ENCODE results near the gene MACROD2.
"Not testable (repeated sequence)": the region's sequence is repeated elsewhere in the genome, so short reads cannot be mapped to it uniquely, and the experiment has no call there.

Gene MACROD2

DNA sequence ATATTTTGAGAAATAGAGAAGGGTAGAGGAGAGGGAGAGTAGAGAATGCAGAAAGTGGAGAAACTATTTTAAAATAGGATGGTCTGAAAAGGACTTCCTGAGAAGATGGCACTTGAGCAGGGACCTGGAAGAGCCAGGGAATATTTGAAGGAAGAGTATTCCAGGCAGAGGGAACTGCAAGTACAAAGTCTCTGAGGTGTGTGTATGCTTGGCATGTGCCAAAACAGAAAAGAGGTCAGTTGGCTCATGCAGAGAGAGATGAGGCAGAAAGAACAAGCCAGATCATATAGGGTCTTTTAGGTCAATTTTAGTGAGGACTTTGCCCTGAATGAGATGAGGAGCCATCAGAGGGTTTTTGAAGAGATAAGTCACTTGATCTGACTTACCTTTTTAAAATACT is 196.2 kb downstream of the MACROD2 start:
- DNase-seq (ENCODE audit: low read depth, low spot score) = no peak

DNA sequence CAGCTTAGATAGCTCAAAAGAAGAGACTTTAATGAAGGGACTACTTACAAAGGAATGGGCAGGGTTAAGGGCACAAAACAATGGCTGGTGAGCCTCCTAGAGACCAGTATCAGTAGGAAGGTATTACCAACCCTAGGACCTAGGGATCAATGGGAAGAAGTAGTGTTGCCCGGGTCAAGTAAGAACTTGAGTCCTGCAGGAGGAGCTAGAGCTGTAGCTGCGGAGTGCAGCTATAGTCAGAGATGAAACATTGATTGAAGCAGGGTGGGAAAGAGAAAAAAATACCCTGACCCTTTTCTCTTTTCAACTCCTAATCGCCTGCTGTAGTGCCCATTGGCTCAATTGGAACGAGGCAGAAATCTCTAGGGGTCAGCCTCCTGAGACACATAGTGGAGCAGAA is 198.1 kb downstream of the MACROD2 start:
- DNase-seq (ENCODE audit: low read depth, low spot score) = no peak

DNA sequence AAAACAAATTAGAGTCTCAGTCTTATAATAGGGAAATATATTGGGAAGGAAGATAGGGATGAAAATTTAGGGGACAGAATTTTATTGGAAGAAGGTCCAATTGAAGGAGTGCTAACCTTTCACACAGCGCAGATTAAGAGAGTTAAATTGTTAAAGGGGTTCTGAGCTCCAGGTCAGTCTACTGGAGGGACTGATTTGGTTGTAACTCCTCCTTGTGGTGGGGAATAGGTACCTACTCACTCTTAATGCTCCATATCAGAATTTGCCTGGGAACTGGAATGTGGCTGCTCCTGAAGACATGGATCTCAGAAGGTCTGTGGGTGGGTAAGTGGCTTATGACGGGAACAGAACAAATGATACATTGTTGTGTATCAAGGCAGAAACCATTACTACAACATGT is 198.6 kb downstream of the MACROD2 start:
- DNase-seq (ENCODE audit: low read depth, low spot score) = no peak

DNA sequence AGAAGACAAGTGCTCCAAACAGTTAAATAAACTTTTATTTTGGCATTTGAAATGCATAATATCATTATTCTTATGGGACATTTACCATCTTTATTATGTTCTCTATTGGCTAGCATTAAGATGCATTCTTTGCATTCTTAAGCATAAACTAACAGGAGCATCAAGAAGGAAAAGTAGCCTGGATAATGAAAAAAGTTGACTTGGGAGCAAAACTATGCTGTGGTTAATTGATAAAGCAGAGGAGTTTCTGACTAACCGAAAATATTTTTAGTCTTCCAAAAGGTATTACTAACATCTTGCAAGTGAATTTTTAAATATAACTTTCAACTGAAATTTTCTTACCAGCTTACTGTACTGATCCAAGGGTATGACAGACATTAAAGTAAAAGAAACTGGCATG is 201.8 kb downstream of the MACROD2 start:
- no peak for DNase-seq (ENCODE audit: low read depth, low spot score)

DNA sequence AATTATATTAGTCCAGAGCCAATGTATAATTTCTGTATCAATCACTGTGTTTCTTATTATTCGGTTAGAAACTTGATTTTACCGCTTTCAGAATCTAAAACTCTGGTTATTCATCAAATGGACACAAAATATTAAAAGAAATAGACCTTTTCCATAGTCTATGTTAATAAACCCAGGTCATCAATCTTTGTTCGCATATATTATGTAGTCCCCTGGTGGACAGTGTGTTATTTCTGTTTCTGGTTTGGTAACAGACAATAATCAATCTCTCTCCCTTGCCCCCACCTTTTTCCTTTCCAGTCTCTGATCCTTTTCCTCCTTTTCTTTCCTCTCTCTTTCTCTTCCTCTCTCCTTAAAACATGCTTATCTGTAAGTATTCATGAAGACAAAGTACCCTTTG is 203.1 kb downstream of the MACROD2 start:
- no peak for DNase-seq (ENCODE audit: low read depth, low spot score)

DNA sequence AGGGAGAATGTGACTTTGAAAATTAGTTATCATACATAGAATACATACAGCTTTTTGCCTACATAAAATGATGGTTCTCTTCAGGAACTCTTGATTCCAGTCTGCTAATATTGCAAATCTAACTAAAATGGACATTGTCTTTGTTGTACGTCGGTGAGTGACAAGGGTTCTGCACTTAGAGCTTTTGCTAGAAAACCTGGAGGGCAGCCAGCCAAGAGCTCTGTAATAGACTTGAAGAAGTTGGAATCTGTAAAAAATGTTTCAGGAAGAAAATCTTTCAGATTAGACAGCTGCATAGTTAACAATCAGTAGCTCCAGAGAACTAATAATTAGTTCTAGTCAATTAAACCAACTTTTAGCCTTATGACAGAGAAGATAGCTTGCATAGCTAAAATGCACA is 203.8 kb downstream of the MACROD2 start:
- DNase-seq (ENCODE audit: low read depth, low spot score) = no peak

DNA sequence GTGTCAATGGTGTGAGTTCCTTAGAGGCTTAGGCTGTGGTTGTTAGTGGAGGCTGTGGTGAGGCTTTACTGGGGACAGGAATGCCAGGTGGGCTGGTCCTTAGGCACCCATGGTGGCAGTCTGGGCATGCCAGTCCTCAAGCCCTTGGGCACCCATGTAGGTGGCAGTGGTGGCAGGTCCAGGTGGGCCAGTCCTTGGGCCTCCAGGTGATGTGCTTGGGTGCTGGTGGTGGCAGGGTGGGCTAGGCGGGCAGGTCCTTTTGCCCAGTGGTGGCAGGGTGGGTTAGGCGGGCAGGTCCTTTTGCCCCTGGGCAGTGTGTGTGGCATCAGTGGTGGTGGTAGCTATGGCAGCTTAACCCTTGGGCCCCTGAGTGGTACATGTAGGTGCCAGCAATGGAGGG is 208.3 kb downstream of the MACROD2 start:
- no peak for DNase-seq (ENCODE audit: low read depth, low spot score)

DNA sequence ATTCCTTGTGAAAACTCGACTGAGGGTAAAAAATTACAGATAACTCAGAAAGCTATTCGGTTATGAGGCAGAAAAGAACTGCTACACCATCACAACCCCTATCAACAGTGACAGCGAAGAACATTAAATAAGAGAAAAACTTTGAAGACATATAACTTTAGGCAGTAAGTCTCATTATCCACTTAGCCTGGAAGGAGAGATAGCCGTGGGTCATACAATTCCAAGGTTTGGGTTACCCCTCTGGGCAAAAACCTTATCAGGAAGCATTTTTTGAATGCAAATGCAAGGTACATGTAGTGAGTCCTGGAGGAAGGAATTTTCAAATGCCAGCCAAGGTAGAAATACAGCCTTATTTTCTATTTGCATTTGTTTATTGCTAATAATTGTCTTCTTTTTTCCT is 212.3 kb downstream of the MACROD2 start:
- no peak for DNase-seq (ENCODE audit: low read depth, low spot score)

DNA sequence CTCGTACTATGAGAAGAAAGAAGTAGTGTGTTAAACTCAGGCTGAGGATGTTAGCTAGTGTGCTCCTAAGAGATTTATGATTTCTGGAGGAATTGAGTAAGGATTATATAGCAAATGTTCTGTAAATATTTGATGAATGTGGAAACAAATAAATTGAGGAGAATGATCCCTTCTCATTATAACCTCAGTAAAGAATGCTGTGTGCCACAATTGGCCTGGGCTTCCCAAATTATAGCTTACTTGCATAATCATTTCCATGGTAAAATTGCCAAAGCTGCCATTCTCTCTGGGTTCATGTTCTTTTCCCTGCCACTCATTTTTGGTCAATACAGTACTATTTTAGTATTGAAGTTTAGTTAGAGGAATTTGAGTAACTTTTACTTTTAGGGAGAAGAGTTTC is 213.6 kb downstream of the MACROD2 start:
- no peak for DNase-seq (ENCODE audit: low read depth, low spot score)

DNA sequence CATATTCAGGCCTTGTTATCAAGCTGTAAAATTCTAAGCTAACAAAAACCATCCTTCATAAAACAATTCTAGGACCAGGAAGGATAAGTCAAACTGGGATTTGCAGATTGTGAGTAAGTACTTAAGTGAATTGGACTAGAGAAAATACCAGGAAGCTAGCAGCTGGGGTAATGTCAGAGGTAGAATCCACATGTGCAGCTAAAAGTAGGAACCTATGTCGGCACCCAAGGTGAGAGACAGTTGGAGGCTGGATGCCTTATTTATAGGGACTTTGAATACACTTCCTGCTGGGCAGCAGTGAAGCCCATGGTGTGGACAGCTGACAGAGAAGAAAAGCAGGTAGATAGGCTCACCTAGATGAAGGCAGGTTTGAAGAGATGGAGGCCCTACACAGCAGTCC is 214.8 kb downstream of the MACROD2 start:
- no peak for DNase-seq (ENCODE audit: low read depth, low spot score)

DNA sequence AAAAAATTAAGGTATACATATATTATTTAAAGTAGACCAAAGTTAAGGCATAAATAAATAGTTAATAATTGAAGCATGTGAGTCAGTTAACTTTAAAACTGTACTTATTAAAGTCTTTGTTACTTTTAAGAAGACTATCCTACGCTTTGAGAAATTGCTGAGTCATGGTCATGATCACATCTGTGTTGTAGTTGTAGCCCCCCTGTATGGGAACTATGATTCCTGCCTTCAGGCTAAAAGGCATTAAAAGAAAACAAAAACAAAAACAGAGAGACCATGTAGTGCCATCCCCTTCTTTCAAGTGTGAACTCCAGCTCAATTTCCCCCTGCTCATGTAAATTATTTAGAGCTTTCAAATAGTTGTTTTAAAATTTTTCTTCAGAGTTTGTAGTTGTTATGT is 218.7 kb downstream of the MACROD2 start:
- no peak for DNase-seq (ENCODE audit: low read depth, low spot score)

DNA sequence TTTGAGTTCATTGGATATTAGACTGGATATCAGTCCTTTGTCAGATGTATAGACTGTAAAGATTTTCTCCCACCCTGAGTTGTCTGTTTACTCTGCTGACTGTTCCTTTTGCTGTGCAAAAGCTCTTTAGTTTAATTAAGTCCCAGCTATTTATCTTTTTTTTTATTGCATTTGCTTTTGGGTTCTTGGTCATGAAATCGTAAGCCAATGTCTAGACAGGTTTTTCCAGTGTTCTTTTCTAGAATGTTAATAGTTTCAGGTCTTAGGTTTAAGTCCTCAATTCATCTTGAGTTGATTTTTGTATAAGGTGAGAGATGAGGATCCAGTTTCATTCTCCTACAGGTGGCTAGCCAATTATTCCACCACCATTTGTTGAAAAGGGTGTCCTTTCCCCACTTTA is 220.6 kb downstream of the MACROD2 start:
- not testable (repeated sequence) for DNase-seq (ENCODE audit: low read depth, low spot score)

DNA sequence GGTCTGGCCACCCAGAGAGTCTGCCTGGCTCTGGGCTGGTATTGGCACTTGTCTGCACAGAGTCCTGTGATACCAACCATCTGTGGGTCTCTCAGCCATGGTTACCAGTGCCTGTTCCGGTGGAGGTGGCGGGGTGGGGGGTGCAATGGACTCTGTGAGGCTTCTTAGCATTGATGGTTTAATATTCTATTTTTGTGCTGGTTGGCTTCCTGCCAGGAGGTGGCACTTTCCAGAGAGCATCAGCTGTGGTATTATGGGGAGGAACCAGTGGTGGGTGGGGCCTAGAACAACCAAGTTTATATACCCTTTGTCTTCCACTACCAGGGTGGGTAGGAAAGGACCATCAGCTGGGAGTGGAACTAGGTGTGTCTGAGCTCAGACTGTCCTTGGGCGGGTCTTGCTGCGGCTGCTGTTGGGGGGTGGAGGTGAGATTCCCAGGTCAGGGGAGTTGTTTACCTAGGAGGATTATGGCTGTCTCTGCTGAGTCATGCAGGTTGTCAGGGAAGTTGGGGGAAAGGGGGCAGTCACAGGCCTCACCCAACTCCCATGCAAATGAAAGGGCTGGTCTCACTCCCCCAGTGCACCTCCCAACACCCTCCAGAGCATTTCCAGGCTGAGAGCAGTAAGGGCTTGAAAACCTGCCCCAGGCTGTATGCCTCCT is 224.6 kb downstream of the MACROD2 start:
- no peak for DNase-seq (ENCODE audit: low read depth, low spot score)

DNA sequence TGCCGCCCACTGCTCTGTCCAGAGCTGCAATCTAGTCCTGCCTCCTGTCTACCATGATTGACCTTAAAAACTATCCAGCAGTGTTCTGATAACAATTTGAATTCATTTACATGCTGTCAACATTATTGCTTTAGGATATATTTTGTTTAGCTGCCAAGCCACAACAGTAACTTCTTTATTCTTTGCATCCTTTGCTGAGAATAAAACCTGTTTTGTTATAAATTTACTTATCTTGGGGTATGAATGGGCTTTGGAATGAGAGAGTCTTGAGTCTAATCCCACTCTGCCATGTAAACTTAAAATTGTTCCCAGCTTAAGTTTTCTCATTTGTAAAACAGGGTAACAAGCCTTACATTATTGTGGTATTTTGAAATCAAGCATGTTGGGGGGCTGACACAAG is 225.7 kb downstream of the MACROD2 start:
- DNase-seq (ENCODE audit: low read depth, low spot score) = no peak

DNA sequence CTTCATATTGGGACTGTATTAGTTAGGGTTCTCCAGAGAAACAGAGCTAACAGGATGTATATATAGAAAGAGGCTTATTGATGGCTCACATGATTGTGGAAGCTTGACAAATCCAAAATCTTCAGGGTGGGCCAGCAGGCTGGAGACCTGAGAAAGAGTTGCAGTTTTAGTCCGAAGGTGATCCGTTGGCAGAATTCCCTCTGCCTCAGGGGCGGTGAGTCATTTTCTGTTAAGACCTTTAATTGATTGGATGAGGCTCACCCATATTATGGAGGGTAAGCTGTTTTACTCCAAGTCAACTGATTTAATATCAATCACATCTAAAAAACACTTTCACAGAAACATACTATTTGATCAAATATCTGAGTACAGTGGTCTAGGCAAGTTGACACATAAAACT is 228.5 kb downstream of the MACROD2 start:
- DNase-seq (ENCODE audit: low read depth, low spot score) = no peak

DNA sequence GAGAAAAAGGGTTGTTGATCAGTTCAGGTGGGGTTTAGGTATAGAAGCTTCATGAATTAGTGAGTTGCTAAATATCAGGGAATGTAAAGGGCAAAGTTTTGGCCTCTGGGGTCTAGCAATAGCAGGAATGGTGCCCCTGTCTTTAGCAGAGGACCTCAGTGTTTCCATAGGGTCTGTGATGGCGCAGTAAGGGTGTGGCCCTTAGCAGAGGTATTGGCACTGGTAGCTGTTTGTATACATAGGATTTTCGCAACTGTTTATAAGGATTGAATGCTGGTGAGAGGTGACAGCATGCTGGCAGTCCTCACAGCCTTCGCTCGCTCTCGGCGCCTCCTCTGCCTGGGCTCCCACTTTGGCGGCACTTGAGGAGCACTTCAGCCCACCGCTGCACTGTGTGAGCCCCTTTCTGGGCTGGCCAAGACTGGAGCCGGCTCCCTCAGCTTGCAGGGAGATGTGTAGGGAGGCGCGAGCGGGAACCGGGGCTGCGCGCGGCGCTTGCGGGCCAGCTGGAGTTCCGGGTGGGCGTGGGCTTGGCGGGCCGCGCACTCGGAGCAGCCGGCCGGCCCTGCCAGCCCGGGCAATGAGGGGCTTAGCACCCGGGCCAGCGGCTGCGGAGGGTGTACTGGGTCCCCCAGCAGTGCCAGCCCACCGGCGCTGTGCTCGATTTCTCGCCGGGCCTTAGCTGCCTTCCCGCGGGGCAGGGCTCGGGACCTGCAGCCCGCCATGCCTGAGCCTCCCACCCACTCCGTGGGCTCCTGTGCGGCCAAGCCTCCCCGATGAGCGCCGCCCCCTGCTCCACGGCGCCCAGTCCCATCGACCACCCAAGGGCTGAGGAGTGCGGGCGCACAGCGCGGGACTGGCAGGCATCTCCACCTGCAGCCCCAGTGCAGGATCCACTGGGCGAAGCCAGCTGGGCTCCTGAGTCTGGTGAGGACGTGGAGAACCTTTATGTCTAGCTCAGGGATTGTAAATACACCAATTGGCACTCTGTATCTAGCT is 231.0 kb downstream of the MACROD2 start:
- DNase-seq (ENCODE audit: low read depth, low spot score) = not testable (repeated sequence)

DNA sequence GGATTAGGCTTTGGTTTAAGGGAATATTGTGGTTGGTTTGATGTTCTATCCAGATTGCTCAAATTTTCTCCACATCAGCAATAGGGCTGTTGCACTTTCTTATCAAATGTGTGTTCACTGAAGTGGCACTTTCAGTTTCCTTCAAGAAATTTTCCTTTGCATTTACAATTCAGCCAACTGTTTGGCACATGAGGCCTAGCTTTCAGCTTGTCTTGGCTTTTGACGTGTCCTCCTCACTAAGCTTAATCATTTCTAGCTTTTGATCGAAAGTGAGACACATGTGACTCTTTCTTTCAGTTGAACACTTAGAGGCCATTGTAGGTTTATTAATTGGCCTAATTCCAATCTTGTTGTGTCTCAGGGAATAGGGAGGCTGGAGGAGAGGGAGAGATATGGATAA is 237.3 kb downstream of the MACROD2 start:
- no peak for DNase-seq (ENCODE audit: low read depth, low spot score)

DNA sequence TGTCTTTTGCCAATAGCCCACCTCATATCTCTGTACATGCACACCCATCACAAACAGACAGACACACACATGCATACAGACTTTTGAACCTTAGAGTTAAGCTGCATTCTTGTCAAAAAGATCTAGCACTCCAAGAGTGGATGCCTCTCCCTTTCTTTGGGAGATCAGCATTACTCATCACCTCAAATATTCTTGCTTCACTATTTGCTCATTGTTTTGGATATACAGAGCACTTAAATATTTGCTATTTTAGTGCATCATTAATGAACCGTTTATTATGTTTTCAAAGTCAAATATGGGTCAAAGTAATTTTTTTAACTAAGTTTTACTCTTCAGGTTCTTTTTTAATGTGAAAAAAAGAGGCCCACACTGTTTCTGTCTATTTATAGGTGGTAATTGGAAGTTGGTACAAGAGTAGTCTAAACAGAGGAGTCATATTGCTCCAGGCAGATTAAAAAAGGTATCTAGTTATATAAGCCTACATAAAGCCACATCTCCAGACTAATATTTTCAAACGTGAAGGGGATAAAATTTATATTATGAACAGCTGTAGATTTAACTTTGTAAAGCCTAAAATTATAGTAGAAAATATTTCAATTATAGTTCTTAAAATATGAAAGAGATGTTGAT is 239.5 kb downstream of the MACROD2 start:
- DNase-seq (ENCODE audit: low read depth, low spot score) = no peak

DNA sequence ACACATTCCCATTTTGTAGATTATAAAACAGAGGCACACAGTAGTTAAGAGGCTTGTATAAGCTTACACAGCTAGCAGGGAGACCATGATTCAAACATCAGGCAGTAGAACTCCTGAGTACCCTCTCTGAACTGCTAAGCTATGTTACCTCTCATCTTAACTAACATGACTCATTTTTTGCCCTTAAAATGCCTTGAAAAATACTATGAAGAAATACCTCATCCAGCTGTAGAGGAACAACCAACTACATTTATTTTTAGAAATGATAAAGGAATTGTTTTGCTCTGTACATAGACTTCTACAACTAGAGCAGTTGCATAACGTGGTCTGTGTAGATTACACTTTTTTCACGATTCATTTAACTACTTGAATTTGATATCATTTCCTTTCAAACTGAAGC is 240.0 kb downstream of the MACROD2 start:
- DNase-seq (ENCODE audit: low read depth, low spot score) = no peak

DNA sequence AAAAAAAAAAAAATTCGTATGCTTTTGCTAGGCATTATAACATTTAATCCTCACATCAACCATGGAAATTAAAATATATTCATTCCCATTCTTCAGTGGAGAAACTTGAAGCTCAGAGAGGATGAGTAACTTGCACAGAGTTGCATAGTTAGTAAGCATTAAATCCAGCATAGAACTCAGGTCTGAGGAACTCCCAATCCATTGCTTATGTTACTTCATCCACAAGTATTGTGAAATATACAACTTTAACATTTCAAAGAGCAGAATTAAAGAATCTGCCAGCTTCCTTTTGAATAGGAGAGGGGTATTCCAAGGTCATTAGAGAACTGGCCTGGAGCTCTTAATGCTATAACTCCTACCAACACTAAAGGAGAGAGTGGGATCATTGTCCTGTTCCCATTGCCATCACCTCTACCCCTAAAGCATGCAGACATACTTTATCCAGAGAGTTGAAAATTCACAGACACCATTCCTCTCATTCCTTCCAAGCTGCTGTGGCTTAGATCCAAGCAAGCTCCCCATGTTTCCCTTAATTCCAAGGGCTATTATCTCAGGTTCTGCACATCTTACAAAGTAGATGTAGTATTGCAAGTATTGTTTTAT is 250.2 kb downstream of the MACROD2 start:
- DNase-seq (ENCODE audit: low read depth, low spot score) = no peak

DNA sequence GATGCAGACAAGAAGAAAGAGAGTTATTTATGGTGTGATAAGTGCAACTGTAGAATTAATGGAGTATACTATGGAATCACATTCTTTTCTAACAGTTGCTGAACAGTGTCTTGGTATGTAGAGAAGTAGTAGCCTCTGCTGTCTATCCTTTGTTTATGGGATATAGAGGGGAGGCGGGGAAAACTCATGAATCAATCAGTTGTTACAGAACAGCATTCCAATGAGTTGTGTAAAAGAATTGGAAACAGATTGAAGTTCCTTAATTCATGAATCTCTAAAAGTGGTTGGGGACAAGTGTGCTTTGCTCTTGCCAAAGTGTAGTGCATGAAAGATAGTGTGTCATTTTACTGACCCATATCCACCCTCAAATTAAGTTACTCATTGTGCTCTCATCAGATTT is 264.4 kb downstream of the MACROD2 start:
- DNase-seq (ENCODE audit: low read depth, low spot score) = no peak

DNA sequence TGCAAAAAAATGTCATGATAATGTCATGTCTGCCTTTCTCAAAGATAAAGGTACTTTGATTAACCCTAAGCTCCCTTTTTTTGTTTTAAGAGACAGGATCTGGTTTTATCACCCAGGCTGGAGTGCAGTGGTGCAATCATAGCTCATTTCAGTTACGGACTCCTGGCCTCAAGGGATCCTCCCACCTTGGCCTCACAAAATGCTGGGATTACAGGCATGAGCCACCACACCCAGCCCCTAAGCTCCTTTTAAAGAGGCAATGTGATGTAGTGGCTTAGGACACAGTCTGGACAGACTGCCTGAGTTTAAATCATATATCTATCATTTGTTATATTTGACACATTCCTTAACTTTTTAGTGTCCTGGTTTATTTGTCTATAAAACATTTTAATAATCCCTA is 265.1 kb downstream of the MACROD2 start:
- no peak for DNase-seq (ENCODE audit: low read depth, low spot score)
